HG03469 (cell line): ENCODE measurements around the gene CZIB.
A peak's percentile ranks its signal among the peaks of the same experiment; 100 is the strongest.

Experiments
- ATAC-seq: cut with Tn5 transposase; IDR thresholded peaks from one replicate; pipeline ENCODE4 v1.9.1; 2021; ENCODE audit warnings: mild to moderate bottlenecking, moderate library complexity, moderate number of reproducible peaks; ENCODE audit not compliant: unreplicated experiment

The CZIB gene

DNA sequence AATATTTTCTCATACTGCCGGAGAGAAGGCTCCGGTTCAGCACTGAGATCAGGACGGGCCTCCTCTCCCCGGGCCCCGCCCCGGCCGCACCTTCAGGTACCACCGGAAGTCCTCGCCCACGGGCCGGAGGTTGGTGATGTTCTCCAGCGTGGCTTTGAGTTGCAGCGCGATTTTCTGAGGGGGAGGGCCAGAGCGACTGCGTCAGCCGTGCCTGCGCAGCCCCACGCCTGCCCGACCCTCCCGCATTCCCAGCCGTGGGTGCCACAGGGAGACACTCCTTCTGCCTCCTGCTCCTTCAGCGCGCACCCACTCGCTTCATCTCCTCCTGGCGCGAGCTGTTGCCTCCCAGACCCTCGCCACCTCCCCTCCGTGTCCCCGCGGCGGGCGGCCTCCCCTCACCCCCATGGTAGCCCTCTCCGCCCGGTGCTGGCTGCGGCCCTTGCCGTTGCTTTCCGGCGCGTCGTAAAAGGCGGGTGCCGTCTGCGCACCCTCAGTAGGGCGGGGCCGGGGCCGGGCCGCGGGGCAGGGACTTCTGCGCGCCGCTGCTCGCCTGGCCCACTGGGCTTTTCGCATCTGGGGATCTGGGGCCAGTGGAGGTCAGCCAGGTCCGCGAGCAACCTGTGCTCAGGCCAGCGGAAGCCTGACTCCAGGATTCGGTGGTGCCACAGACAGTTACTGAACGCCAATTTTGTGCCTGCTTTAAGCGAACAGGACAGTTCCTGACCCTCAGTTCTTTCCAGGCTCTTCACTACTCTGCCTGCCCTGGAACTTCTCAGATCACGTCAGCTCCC is at the start of gene CZIB:
Gene CZIB (minus strand): TSS at position 464 of the 791 bp plus-strand sequence. CDS start 59 bp downstream, at position 405.
- peak; percentile 80 for ATAC-seq

GRCh38 chr1:53270107-53270506 is 49.7 kb upstream of the CZIB start:
- ATAC-seq = no peak

DNA sequence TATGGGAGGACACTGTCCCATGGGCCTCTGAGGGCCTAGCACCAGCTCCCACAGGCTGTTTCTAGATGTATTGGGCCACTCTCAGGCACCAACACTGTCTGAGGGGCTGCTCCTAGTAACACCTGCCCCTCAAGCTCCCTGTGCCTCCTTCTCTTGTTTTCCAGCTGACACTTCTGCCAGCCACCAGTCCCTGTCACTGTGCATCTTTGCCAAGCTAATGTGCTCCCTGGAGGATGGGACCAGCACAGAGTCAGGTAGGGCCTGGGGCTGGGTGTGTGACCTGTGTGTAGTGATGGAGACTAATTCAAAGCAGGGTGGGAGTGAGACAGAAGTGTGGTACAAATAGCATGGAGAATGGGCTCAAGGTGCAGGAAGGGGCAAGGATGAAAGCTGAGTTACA is 47.3 kb upstream of the CZIB start:
- no peak for ATAC-seq

DNA sequence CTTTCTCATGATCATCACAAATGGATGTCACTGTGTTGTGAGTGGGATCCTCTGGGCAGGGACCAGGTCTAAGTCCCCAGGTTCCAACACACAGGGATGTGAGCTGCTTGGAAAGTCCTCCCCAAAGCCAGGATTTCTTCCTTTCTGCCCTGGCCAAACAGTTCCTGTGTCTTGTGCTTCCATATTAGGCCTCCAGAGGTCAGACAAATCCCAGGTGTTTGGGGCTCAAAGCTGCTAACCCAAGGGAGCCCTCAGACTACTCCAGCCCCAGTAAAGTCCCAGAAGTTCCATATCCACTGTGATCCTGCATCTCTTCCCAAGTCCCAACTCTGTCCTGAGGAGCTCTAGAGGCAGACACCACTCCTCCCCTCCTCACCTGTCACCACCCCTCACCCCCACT is 45.6 kb upstream of the CZIB start:
- ATAC-seq = no peak

- no peak for ATAC-seq
Observed at GRCh38 chr1:53265581-53265980, 45.1 kb upstream of the CZIB start.

GRCh38 chr1:53264048-53264447 is 43.6 kb upstream of the CZIB start:
- ATAC-seq = no peak

DNA sequence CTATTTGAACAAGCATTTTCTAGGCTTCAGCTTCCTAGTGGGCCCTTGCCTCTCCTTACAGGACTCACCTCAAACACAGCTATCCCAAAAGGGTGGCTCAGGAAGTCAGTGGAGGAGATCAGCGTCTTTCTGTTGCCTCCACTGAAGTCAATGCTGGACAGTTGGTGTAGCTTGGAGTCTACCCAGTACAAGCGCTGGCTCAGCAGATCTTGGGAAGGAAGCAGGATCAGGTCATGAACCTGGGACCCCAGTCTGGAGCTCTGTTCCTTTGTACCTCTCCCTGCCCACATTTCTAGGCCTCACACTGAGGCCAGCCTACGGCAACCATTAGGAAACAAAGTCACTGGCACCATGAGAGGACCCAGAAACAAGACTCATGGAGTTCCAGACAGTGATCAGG is 41.6 kb upstream of the CZIB start:
- ATAC-seq = no peak

DNA sequence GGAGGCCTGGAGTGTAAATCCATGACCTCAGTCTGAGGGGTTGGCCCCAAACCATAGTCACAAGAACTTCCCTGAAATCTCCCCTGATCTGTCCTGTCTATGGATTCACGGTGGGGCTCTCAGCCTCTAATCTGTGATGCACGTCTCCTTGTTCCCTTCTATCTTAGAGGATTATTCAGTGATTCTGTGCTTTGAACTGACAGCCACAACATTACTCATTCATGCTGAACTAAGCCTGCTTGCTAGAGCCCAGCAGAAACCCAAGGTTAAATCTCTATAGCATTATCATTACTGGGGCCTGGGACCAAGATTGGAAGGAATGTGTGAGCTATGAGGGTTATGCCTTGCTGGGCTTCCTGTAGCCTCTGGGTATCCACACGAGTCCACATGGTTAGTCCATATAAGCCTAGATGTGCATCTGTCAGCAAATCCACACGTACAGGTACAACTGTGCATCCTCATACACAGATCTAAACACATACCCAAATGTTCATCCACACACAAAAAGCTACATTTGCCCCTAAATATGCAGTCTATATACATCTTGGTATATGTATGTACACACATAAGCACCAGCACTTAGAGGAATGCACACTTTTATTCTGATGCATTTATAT is 40.3 kb upstream of the CZIB start:
- ATAC-seq = no peak

DNA sequence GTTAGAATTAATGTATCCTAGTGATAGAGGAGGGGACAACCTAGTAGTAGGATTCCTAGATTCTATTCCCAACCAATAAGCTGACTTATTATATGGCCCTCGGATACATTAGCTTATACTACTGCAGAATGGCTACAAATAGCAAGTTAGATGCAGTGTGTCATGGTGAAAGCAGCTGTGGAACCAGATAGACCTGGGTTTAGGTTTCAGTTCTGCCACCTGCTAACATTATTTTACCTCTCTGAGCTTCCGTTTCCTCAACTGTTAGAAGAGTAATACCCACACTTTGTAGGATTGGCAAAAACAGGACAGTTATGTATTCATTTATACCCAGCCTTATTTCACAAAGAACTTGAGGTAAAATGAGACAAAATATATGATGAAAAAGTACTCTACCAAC is 39.5 kb upstream of the CZIB start:
- peak; percentile 79 for ATAC-seq

DNA sequence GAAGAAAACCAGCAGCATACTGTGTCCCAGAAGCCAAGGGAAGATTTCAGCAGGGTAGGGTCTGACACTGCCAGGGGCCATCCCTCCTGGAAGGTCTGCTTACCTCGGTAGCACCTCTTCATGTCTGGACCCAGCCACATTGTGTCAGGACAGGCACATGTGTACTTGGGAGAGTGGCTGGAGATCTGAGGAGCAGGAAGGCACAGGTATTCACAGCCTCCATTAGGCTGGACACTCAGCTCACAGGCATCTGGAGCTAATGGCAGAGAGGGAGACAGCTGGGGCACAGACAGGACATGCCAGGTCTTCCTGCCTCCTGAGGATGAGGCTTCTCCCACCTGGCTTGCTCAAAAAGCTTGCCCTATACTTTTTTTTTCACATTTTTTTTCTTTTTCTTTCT is 37.8 kb upstream of the CZIB start:
- no peak for ATAC-seq

GRCh38 chr1:53257454-53258081 is 37.1 kb upstream of the CZIB start:
- no peak for ATAC-seq

- ATAC-seq = no peak
Observed at GRCh38 chr1:53256511-53257453, 36.3 kb upstream of the CZIB start.

- no peak for ATAC-seq
Observed at GRCh38 chr1:53255031-53255430, 34.6 kb upstream of the CZIB start.

- ATAC-seq = no peak
Observed at GRCh38 chr1:53254011-53254640, 33.7 kb upstream of the CZIB start.

- no peak for ATAC-seq
Observed at GRCh38 chr1:53250325-53250724, 29.9 kb upstream of the CZIB start.

DNA sequence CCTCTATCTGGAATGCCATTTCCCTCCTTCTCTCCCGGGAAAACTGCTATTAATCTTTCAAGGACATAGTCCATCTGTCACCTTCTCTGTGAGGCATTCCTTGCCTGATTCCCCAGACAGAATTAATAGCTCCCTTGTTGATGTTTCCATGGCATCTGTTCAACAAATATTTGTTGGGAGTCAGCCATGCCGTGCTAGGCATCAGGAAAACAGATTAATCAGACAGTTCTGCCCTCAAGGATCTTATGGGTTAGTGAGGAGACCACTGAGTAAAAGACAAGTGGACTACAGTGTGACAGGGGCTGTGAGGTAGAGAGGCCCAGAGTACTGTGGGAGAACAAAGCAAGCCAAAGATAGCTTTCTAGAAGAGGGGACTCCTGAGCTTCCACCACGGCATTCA is 29.3 kb upstream of the CZIB start:
- ATAC-seq = no peak

DNA sequence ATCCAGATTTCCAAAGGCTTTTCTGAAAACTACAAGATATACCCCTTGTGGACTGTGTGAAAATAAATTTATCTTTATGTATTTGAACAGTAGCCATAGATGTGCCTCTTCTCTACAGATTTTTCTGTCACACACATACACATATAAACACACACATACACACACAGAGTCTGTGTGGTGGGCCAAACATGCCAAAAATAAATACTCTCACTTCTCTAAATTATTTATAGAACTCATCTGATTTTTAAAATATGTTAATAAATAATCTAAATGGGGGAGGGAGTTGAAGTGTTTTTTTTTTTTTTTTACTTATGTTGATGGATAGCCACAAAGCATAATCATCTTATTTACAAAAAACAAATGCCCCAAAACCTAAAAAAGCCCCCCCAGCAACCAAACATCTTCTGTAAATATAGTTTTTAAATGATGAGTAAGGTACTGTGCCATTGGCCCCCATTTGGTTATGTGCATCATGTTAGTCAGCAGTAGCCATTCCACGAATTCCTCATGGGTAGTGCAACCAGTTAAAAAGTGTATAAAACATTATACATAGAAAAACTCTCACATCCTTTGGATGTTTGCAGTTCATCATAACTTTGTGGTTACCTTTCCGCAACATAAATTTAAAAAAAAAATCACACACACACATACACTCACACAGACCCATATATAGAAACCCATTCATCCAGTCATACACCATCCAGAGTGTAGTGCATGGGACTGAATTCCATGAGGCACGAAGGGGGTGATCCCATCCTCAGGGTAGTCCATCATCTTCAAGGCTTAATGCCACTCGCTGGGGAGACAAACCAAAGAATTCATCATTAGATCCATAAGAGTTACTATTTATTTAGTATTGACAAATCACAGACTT is 26.1 kb upstream of the CZIB start:
- no peak for ATAC-seq

GRCh38 chr1:53244141-53244540 is 23.7 kb upstream of the CZIB start:
- no peak for ATAC-seq

DNA sequence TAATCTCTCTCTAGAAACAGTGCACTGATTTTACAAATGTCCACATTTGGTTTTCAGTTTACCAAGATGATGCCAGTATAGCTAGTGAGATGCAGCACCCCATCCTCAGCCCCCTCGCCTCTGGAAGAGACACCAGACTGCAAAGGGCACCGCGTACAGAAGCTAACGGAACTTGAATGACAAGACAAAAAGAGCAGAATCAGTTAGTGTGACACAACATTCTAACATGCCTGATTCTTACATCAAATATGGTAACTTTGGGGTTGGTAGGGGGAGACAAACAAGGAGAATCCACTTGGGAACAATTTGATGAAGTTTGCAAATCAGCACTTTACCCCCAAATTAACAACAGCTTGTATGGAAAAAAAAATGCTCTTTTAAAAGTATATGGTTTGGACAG is 21.9 kb upstream of the CZIB start:
- no peak for ATAC-seq

GRCh38 chr1:53241828-53242227 is 21.4 kb upstream of the CZIB start:
- ATAC-seq = no peak
